Neural cell (in vitro differentiated cells): ENCODE results near the gene BLNK. TPM values are rescaled to one million over a fixed set of nuclear protein-coding genes. Genes with fewer than 3 reads are reported as not detected.

Experiments
- H2AFZ ChIP-seq: fragments of 200-600, 300-800 bp; sonication (generic), shearing (Covaris generic); 2 replicates; pipeline ENCODE4 v1.6.0; 2014; ENCODE audit warnings: low read depth, mild to moderate bottlenecking, antibody characterized with exemption, low read length, moderate library complexity
- H3F3A ChIP-seq: fragments of 200-600 bp; shearing (Covaris generic); 2 replicates; pipeline ENCODE4 v1.6.1; 2016; ENCODE audit warnings: mild to moderate bottlenecking, moderate library complexity, mixed read lengths, antibody characterized with exemption, low read length; ENCODE audit not compliant: insufficient read depth, poor library complexity, severe bottlenecking
- H3K27ac ChIP-seq: fragments of 200-600, 300-800 bp; sonication (generic), shearing (Covaris generic); 2 replicates; pipeline ENCODE4 v1.5.1; 2014; ENCODE audit warnings: mild to moderate bottlenecking, low read length, moderate library complexity
- H3K27me3 ChIP-seq: fragments of 300-800, 200-600 bp; sonication (generic), shearing (Covaris generic); 2 replicates; pipeline ENCODE4 v1.6.0; 2014; ENCODE audit warnings: mild to moderate bottlenecking, low read depth, low read length, moderate library complexity; ENCODE audit not compliant: insufficient read depth
- H3K36me3 ChIP-seq: fragments of 300-800, 200-600 bp; sonication (generic), shearing (Covaris generic); 2 replicates; pipeline ENCODE4 v1.5.1; 2014; ENCODE audit warnings: mild to moderate bottlenecking, antibody characterized with exemption, low read length, moderate library complexity; ENCODE audit not compliant: insufficient read depth
- H3K4me2 ChIP-seq: fragments of 300-800, 200-600 bp; sonication (generic), shearing (Covaris generic); 2 replicates; pipeline ENCODE4 v1.6.0; 2014; ENCODE audit warnings: mild to moderate bottlenecking, low read length
- H3K4me3 ChIP-seq: fragments of 300-800, 200-600 bp; sonication (generic), shearing (Covaris generic); 2 replicates; pipeline ENCODE4 v1.5.1; 2014; ENCODE audit warnings: mild to moderate bottlenecking, low read length, moderate library complexity
- H3K79me2 ChIP-seq: fragments of 200-600 bp; shearing (Covaris generic); replicated peaks from 2 replicates; pipeline ENCODE4 v1.6.0; 2014; ENCODE audit warnings: mild to moderate bottlenecking, low read length, moderate library complexity; ENCODE audit not compliant: insufficient read depth
- H3K9ac ChIP-seq: fragments of 300-800, 200-600 bp; sonication (generic), shearing (Covaris generic); 2 replicates; pipeline ENCODE4 v1.6.1; 2016; ENCODE audit warnings: mild to moderate bottlenecking, low read length, mixed read lengths
- H3K9me2 ChIP-seq: fragments of 200-600 bp; shearing (Covaris generic); 2 replicates; pipeline ENCODE4 v1.6.1; 2016; ENCODE audit warnings: mild to moderate bottlenecking, low read length, mixed read lengths; ENCODE audit not compliant: insufficient read depth
- H3K9me3 ChIP-seq: fragments of 200-600, 300-800 bp; sonication (generic), shearing (Covaris generic); 2 replicates; pipeline ENCODE4 v1.6.1; 2016; ENCODE audit warnings: mild to moderate bottlenecking, mixed run types, low read length, moderate library complexity, mixed read lengths
- H4K20me1 ChIP-seq: fragments of 200-600 bp; shearing (Covaris generic); 2 replicates; pipeline ENCODE4 v1.6.1; 2016; ENCODE audit warnings: mild to moderate bottlenecking, mixed run types; ENCODE audit not compliant: insufficient read depth
- CTCF ChIP-seq: fragments of 450-650 bp; IDR thresholded peaks from 2 replicates; pipeline ENCODE4 v1.5.1; 2014; ENCODE audit warnings: antibody characterized with exemption, mild to moderate bottlenecking, moderate library complexity; ENCODE audit not compliant: poor library complexity, severe bottlenecking
- EP300 ChIP-seq: fragments of 450-650 bp; conservative IDR thresholded peaks from 2 replicates; pipeline ENCODE4 v1.6.1; 2014; ENCODE audit warnings: antibody characterized with exemption, mild to moderate bottlenecking, moderate library complexity; ENCODE audit not compliant: poor library complexity, severe bottlenecking
- EZH2 ChIP-seq: fragments of 200-600, 300-800 bp; shearing (Covaris generic), sonication (generic); IDR thresholded peaks from 2 replicates; pipeline ENCODE4 v1.6.1; 2014; ENCODE audit warnings: antibody characterized with exemption, low read length, borderline replicate concordance, mild to moderate bottlenecking; ENCODE audit not compliant: insufficient read depth, poor library complexity, severe bottlenecking
- MXI1 ChIP-seq: fragments of 450-650 bp; conservative IDR thresholded peaks from 2 replicates; pipeline ENCODE4 v1.6.1; 2014; ENCODE audit warnings: antibody characterized with exemption, mild to moderate bottlenecking; ENCODE audit not compliant: poor library complexity, severe bottlenecking
- POLR2AphosphoS5 ChIP-seq: IDR thresholded peaks from 2 replicates; pipeline ENCODE4 v1.6.1; 2012
- RAD21 ChIP-seq: fragments of 450-650 bp; conservative IDR thresholded peaks from 2 replicates; pipeline ENCODE4 v1.6.1; 2014; ENCODE audit warnings: antibody characterized with exemption, mild to moderate bottlenecking, moderate library complexity
- REST ChIP-seq: IDR thresholded peaks from 2 replicates; pipeline ENCODE4 v1.6.1; 2012; ENCODE audit warnings: borderline replicate concordance
- SMC3 ChIP-seq: fragments of 450-650 bp; conservative IDR thresholded peaks from 2 replicates; pipeline ENCODE4 v1.6.1; 2014; ENCODE audit warnings: antibody characterized with exemption, mild to moderate bottlenecking, moderate library complexity; ENCODE audit not compliant: poor library complexity
- TAF1 ChIP-seq: IDR thresholded peaks from 2 replicates; pipeline ENCODE4 v1.6.1; 2012; ENCODE audit warnings: low read depth
- polyA plus RNA-seq: library from polyadenylated mRNA; depleted of rRNA; stranded (reverse); fragments of >200 nt; gene quantifications from 2 replicates; pipeline ENCODE4 v1.2.3, GENCODE V29; 2014

The BLNK gene
- polyA plus RNA-seq, 1 donor from 2014 or later = not detected

- no peak overlapping the region for H3K27ac ChIP-seq
- TF ChIP-seq EZH2 = no peak
- no peak for TF ChIP-seq RAD21
- no peak for TF ChIP-seq EP300
- no peak for TF ChIP-seq POLR2AphosphoS5
- no peak for TF ChIP-seq MXI1
These were observed 4.5 kb upstream of the BLNK start for GRCh38 chr10:96275685-96276418.

GRCh38 chr10:96272316-96273280 is 1.2 kb upstream of the BLNK start:
- no peak overlapping the region for H3K9ac ChIP-seq
- H3F3A ChIP-seq = no peaks in the 10 kb centered on the region
- no peak overlapping the region for H3K27ac ChIP-seq
- H4K20me1 ChIP-seq = no peaks in the 10 kb centered on the region
- H2AFZ ChIP-seq = no peak overlapping the region
- no peak overlapping the region for H3K4me2 ChIP-seq
- no peak for TF ChIP-seq POLR2AphosphoS5
- no peak for TF ChIP-seq EZH2
- TF ChIP-seq CTCF = no peak
- no peak for TF ChIP-seq REST
- TF ChIP-seq SMC3 = no peak
- no peak for TF ChIP-seq EP300
- no peak for TF ChIP-seq TAF1
- TF ChIP-seq MXI1 = no peak
- no peak for TF ChIP-seq RAD21
- H3K27me3 ChIP-seq = no peaks in the 10 kb centered on the region
- H3K9me2 ChIP-seq = no peaks in the 10 kb centered on the region
- no peaks in the 10 kb centered on the region for H3K9me3 ChIP-seq
- no peaks in the 10 kb centered on the region for H3K79me2 ChIP-seq
- no peak overlapping the region for H3K4me3 ChIP-seq
- no peaks in the 10 kb centered on the region for H3K36me3 ChIP-seq

More at GRCh38 chr10:96275685-96276418, 4.5 kb upstream of the BLNK start:
- no peak overlapping the region for H3K4me2 ChIP-seq
- no peaks in the 10 kb centered on the region for H3K79me2 ChIP-seq
- no peak overlapping the region for H3K4me3 ChIP-seq
- H3K9me3 ChIP-seq = no peaks in the 10 kb centered on the region
- H3F3A ChIP-seq = no peaks in the 10 kb centered on the region
- H2AFZ ChIP-seq = no peak overlapping the region
- no peaks in the 10 kb centered on the region for H3K27me3 ChIP-seq
- H4K20me1 ChIP-seq = no peaks in the 10 kb centered on the region
- H3K36me3 ChIP-seq = no peaks in the 10 kb centered on the region
- no peaks in the 10 kb centered on the region for H3K9me2 ChIP-seq
- no peak overlapping the region for H3K9ac ChIP-seq
